HepG2 (cell line): Measurements from ENCODE around the gene TRPM1.

Source experiments
- FOXC1 ChIP-seq: sonication (generic); formaldehyde crosslinking; IDR thresholded peaks from 2 replicates; pipeline ENCODE4 v1.8.0; 2022; ENCODE audit warnings: mild to moderate bottlenecking, missing genetic modification reagents, borderline replicate concordance
- HINFP ChIP-seq: sonication (generic); formaldehyde crosslinking; IDR thresholded peaks from 2 replicates; pipeline ENCODE4 v1.4.0; 2020; ENCODE audit warnings: low read depth, mild to moderate bottlenecking, missing genetic modification reagents
- MATR3 ChIP-seq: sonication (generic); formaldehyde crosslinking; IDR thresholded peaks from 2 replicates; pipeline ENCODE4 v1.4.0; 2020; ENCODE audit warnings: missing genetic modification reagents
- MEIS1 ChIP-seq: sonication (generic); formaldehyde crosslinking; IDR thresholded peaks from 2 replicates; pipeline ENCODE4 v1.9.0; 2021; ENCODE audit warnings: mild to moderate bottlenecking, missing genetic modification reagents, moderate library complexity, borderline replicate concordance
- PAX8 ChIP-seq: sonication (generic); formaldehyde crosslinking; IDR thresholded peaks from 2 replicates; pipeline ENCODE4 v1.8.0; 2022; ENCODE audit warnings: mild to moderate bottlenecking, missing genetic modification reagents, borderline replicate concordance
- PBX3 ChIP-seq: sonication (generic); formaldehyde crosslinking; IDR thresholded peaks from 2 replicates; pipeline ENCODE4 v1.8.1; 2023; ENCODE audit warnings: missing genetic modification reagents, inconsistent platforms, borderline replicate concordance
- XBP1 ChIP-seq: sonication (generic); formaldehyde crosslinking; IDR thresholded peaks from 2 replicates; pipeline ENCODE4 v1.5.0; 2020; ENCODE audit warnings: missing genetic modification reagents
- ZFP37 ChIP-seq: sonication (generic); formaldehyde crosslinking; IDR thresholded peaks from 2 replicates; pipeline ENCODE4 v1.4.0; 2020; ENCODE audit warnings: missing genetic modification reagents, borderline replicate concordance
- ZNF10 ChIP-seq: sonication (generic); formaldehyde crosslinking; IDR thresholded peaks from 2 replicates; pipeline ENCODE4 v1.4.0; 2020; ENCODE audit warnings: mild to moderate bottlenecking, low read depth, missing genetic modification reagents, borderline replicate concordance
- ZNF121 ChIP-seq: sonication (generic); formaldehyde crosslinking; IDR thresholded peaks from 2 replicates; pipeline ENCODE4 v1.5.0; 2020; ENCODE audit warnings: mild to moderate bottlenecking, missing genetic modification reagents
- ZZZ3 ChIP-seq: sonication (generic); formaldehyde crosslinking; IDR thresholded peaks from 2 replicates; pipeline ENCODE4 v1.4.0; 2020; ENCODE audit warnings: missing genetic modification reagents, mild to moderate bottlenecking, borderline replicate concordance

- no peak for TF ChIP-seq ZFP37 (CRISPR knock-in tag)
- TF ChIP-seq MEIS1 (CRISPR knock-in tag): no peak
- no peak for TF ChIP-seq PAX8 (CRISPR knock-in tag)
- no peak for TF ChIP-seq XBP1 (CRISPR knock-in tag)
- no peak for TF ChIP-seq ZNF121 (CRISPR knock-in tag)
- TF ChIP-seq MATR3: no peak
- no peak for TF ChIP-seq ZNF10 (CRISPR knock-in tag)
- no peak for TF ChIP-seq ZZZ3 (CRISPR knock-in tag)
- no peak for TF ChIP-seq PBX3 (CRISPR knock-in tag)
- no peak for TF ChIP-seq HINFP (CRISPR knock-in tag)
- TF ChIP-seq FOXC1 (CRISPR knock-in tag): no peak
Observed at GRCh38 chr15:31012455-31012854, 89.1 kb downstream of the TRPM1 start.
